OCI-LY1 (cell line): ENCODE measurements around the gene IFNLR1.

Experiments
- H2AFZ ChIP-seq: fragments of 200-600 bp; sonication (generic), shearing (Covaris generic); 2 replicates; pipeline ENCODE4 v1.6.0; 2014; ENCODE audit warnings: antibody characterized with exemption, mild to moderate bottlenecking, low read length
- H3F3A ChIP-seq: fragments of 200-600 bp; sonication (generic), shearing (Covaris generic); 2 replicates; pipeline ENCODE4 v1.6.0; 2014; ENCODE audit warnings: mild to moderate bottlenecking, antibody characterized with exemption, low read length, moderate library complexity; ENCODE audit not compliant: insufficient read depth
- H3K27ac ChIP-seq: fragments of 200-600 bp; sonication (generic); 2 replicates; pipeline ENCODE4 v1.5.1; 2014; ENCODE audit warnings: low read length, mixed run types, mild to moderate bottlenecking, low read depth; ENCODE audit not compliant: poor library complexity, severe bottlenecking
- H3K27me3 ChIP-seq: fragments of 200-600 bp; sonication (generic); 2 replicates; pipeline ENCODE4 v1.6.0; 2014; ENCODE audit warnings: antibody characterized with exemption, mild to moderate bottlenecking, low read length, moderate library complexity; ENCODE audit not compliant: insufficient read depth
- H3K36me3 ChIP-seq: fragments of 200-600 bp; sonication (generic); 2 replicates; pipeline ENCODE4 v1.6.1; 2014; ENCODE audit warnings: mild to moderate bottlenecking, antibody characterized with exemption, low read length, moderate library complexity, mixed read lengths; ENCODE audit not compliant: insufficient read depth
- H3K4me1 ChIP-seq: fragments of 200-600 bp; sonication (generic); 2 replicates; pipeline ENCODE4 v1.5.1; 2014; ENCODE audit warnings: mild to moderate bottlenecking, low read length, moderate library complexity; ENCODE audit not compliant: insufficient read depth, severe bottlenecking
- H3K4me2 ChIP-seq: fragments of 200-600 bp; sonication (generic), shearing (Covaris generic); 2 replicates; pipeline ENCODE4 v1.6.1; 2014; ENCODE audit warnings: low read length
- H3K4me3 ChIP-seq: fragments of 200-600 bp; sonication (generic); 2 replicates; pipeline ENCODE4 v1.5.1; 2014; ENCODE audit warnings: low read length, low read depth, mild to moderate bottlenecking, mixed read lengths; ENCODE audit not compliant: poor library complexity, severe bottlenecking
- H3K79me2 ChIP-seq: fragments of 200-600 bp; shearing (Covaris generic); 2 replicates; pipeline ENCODE4 v1.6.1; 2016; ENCODE audit warnings: mixed run types, low read length, mixed read lengths; ENCODE audit not compliant: insufficient read depth
- H3K9ac ChIP-seq: fragments of 200-600 bp; sonication (generic), shearing (Covaris generic); 2 replicates; pipeline ENCODE4 v1.6.1; 2014; ENCODE audit warnings: mild to moderate bottlenecking, low read length, mixed read lengths
- H3K9me2 ChIP-seq: fragments of 200-600 bp; sonication (generic), shearing (Covaris generic); 2 replicates; pipeline ENCODE4 v1.6.1; 2014; ENCODE audit warnings: low read depth, mild to moderate bottlenecking, low read length, mixed read lengths
- H3K9me3 ChIP-seq: fragments of 200-600 bp; shearing (Covaris generic); 2 replicates; pipeline ENCODE4 v1.6.1; 2014; ENCODE audit warnings: low read length, mixed read lengths
- H4K20me1 ChIP-seq: fragments of 200-600 bp; sonication (generic), shearing (Covaris generic); 2 replicates; pipeline ENCODE4 v1.6.0; 2016; ENCODE audit warnings: mild to moderate bottlenecking, low read length; ENCODE audit not compliant: insufficient read depth
- CTCF ChIP-seq: fragments of 200-600 bp; sonication (generic), shearing (Covaris generic); IDR thresholded peaks from 2 replicates; pipeline ENCODE4 v1.5.1; 2017; ENCODE audit warnings: mild to moderate bottlenecking, antibody characterized with exemption, low read length, moderate library complexity, mixed read lengths
- EZH2 ChIP-seq: fragments of 200-600 bp; sonication (generic), shearing (Covaris generic); IDR thresholded peaks from 2 replicates; pipeline ENCODE4 v1.8.0; 2017; ENCODE audit warnings: borderline replicate concordance, mixed run types, mild to moderate bottlenecking, antibody characterized with exemption, low read length, moderate library complexity, mixed read lengths

IFNLR1 gene

GRCh38 chr1:24105368-24106160, 81.5 kb downstream of the IFNLR1 start:
- Histone ChIP-seq H3K9me2 (no peaks in the 10 kb centered on the region), H3K4me3 (no peak overlapping the region), H3K27me3 (peaks cover 12% of the 10 kb centered on the region; the same call in 1 of the 2 replicates), H3K9me3 (no peaks in the 10 kb centered on the region), H2AFZ (no peak overlapping the region), H3K36me3 (no peaks in the 10 kb centered on the region), H3K79me2 (no peaks in the 10 kb centered on the region), H3K4me2 (no peak overlapping the region), H3K27ac (no peak overlapping the region), H3K4me1 (no peaks in the 10 kb centered on the region), H4K20me1 (no peaks in the 10 kb centered on the region), H3F3A (no peaks in the 10 kb centered on the region), H3K9ac (no peak overlapping the region)
- TF ChIP-seq CTCF (no peak), EZH2 (no peak)

- Histone ChIP-seq H3K9me2 (no peaks in the 10 kb centered on the region), H3K9ac (no peak overlapping the region), H3K4me1 (no peaks in the 10 kb centered on the region), H3F3A (no peaks in the 10 kb centered on the region), H2AFZ (no peak overlapping the region), H3K9me3 (no peaks in the 10 kb centered on the region), H3K36me3 (no peaks in the 10 kb centered on the region), H3K27me3 (peaks cover 12% of the 10 kb centered on the region; the same call in 1 of the 2 replicates), H3K27ac (no peak overlapping the region), H4K20me1 (no peaks in the 10 kb centered on the region), H3K79me2 (no peaks in the 10 kb centered on the region), H3K4me2 (no peak overlapping the region), H3K4me3 (no peak overlapping the region)
- TF ChIP-seq EZH2 (no peak), CTCF (no peak)
Observed at GRCh38 chr1:24104854-24105253, 82.2 kb downstream of the IFNLR1 start.
